Renal cortex interstitium (tissue), 15 donors: ENCODE measurements around the gene TNFRSF21. TPM values are rescaled to one million over a fixed set of nuclear protein-coding genes. Genes with fewer than 3 reads are reported as not detected.

Experiments
- DNase-seq, 11 donors: peaks; one replicate each; pipeline ENCODE4 v3.0.0-alpha.2; 2013; ENCODE audit warnings: low read depth in 9 of 11, low spot score in 4 of 11; ENCODE audit errors: extremely low read depth in 1 of 11
- long read RNA-seq, 16 experiments: transcript quantifications; one replicate each; lab custom pipeline, GENCODE V29; 2026
- polyA plus RNA-seq, 3 donors: library from polyadenylated mRNA; unstranded; fragments of 120-200 nt; gene quantifications; one replicate each; pipeline ENCODE4 v1.2.1, GENCODE V29; 2013; ENCODE audit not compliant: insufficient read length in 3 of 3

The TNFRSF21 gene, protein sequence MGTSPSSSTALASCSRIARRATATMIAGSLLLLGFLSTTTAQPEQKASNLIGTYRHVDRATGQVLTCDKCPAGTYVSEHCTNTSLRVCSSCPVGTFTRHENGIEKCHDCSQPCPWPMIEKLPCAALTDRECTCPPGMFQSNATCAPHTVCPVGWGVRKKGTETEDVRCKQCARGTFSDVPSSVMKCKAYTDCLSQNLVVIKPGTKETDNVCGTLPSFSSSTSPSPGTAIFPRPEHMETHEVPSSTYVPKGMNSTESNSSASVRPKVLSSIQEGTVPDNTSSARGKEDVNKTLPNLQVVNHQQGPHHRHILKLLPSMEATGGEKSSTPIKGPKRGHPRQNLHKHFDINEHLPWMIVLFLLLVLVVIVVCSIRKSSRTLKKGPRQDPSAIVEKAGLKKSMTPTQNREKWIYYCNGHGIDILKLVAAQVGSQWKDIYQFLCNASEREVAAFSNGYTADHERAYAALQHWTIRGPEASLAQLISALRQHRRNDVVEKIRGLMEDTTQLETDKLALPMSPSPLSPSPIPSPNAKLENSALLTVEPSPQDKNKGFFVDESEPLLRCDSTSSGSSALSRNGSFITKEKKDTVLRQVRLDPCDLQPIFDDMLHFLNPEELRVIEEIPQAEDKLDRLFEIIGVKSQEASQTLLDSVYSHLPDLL
- polyA plus RNA-seq = 10 to 100 TPM; 29.1 to 37.6 (median 34.8) TPM
- long read RNA-seq, donor 1, partial matches to known transcripts = 6 of 6 reads
- long read RNA-seq, donor 1, other reads (novel, unspliced or antisense) = 0 of 6 reads
- long read RNA-seq, donor 2, partial matches to known transcripts = 20 of 23 reads
- long read RNA-seq, donor 2, other reads (novel, unspliced or antisense) = 0 of 23 reads
- long read RNA-seq, donor 3, transcript TNFRSF21-201 (6 exons, 3,595 nt) = major isoform, 9 of 9 reads
- long read RNA-seq, donor 3, partial matches to known transcripts = 0 of 9 reads
- long read RNA-seq, donor 3, other reads (novel, unspliced or antisense) = 0 of 9 reads
- long read RNA-seq, donor 4, transcript TNFRSF21-201 (6 exons, 3,595 nt) = major isoform, 6 of 6 reads
- long read RNA-seq, donor 4, partial matches to known transcripts = 0 of 6 reads
- long read RNA-seq, donor 4, other reads (novel, unspliced or antisense) = 0 of 6 reads
- long read RNA-seq, donor 5 = 0 reads
- long read RNA-seq, donor 6, partial matches to known transcripts = 30 of 33 reads
- long read RNA-seq, donor 6, other reads (novel, unspliced or antisense) = 0 of 33 reads
- long read RNA-seq, donor 7, partial matches to known transcripts = 6 of 10 reads
- long read RNA-seq, donor 7, other reads (novel, unspliced or antisense) = 0 of 10 reads
- long read RNA-seq, donor 8 = 0 reads
- long read RNA-seq, donor 9, transcript TNFRSF21-201 (6 exons, 3,595 nt) = major isoform, 9 of 16 reads
- long read RNA-seq, donor 9, partial matches to known transcripts = 7 of 16 reads
- long read RNA-seq, donor 9, other reads (novel, unspliced or antisense) = 0 of 16 reads
- long read RNA-seq, donor 10, partial matches to known transcripts = 0 of 3 reads
- long read RNA-seq, donor 10, other reads (novel, unspliced or antisense) = 0 of 3 reads
- long read RNA-seq, donor 11, partial matches to known transcripts = 0 of 2 reads
- long read RNA-seq, donor 11, other reads (novel, unspliced or antisense) = 0 of 2 reads
- long read RNA-seq, donor 12, partial matches to known transcripts = 0 of 1 reads
- long read RNA-seq, donor 12, other reads (novel, unspliced or antisense) = 0 of 1 reads
- long read RNA-seq, donor 13 = 0 reads
- long read RNA-seq, donor 14, partial matches to known transcripts = 0 of 4 reads
- long read RNA-seq, donor 14, other reads (novel, unspliced or antisense) = 0 of 4 reads
- long read RNA-seq, donor 15, partial matches to known transcripts = 0 of 3 reads
- long read RNA-seq, donor 15, other reads (novel, unspliced or antisense) = 0 of 3 reads
- long read RNA-seq, donor 16, transcript TNFRSF21-201 (6 exons, 3,595 nt) = major isoform, 15 of 39 reads
- long read RNA-seq, donor 16, partial matches to known transcripts = 24 of 39 reads
- long read RNA-seq, donor 16, other reads (novel, unspliced or antisense) = 0 of 39 reads

DNA sequence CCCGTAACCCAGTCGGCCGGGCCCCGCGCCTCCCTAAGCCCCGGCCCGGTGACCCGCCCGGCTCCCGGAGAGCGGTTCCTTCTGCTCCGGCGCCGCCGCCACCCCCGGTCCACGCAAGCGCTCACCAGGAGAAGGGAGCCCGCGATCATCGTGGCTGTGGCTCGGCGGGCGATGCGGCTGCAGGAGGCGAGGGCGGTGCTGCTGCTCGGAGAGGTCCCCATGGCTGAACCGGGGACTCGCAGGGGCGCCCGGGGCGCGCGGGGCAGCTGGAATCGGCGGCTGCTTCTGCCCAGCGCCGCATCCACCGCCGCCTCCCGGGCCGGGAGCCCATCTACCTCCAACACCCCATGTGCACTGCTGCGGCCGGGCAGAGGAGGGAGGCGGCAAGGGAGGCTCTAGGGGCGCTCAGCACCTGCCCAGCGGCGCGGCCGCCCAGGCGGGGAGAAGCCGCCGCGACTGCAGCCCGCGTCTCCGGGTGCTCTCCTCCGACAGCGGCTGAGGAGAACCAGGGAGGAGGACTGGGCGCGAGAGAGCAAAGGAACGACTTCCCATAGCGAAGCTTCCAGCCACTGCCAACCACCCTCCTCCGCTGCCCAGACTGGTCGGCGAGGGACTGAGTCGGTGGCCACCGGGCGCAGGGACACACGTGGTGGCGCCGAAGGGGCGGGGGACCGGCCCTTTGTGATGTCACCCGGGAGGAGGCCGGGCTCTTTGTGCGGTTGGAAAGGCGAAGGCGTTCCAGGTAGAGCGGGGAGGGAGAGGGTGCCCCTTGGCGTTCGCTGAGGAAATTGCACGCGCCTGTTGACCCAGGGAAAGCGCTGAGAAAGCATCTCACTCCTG lies at the start of gene TNFRSF21:
Gene TNFRSF21, minus strand, starts transcription at position 615 of the 840 bp plus-strand sequence. Its CDS starts 394 bp downstream, at position 221.
- peak; percentile 76 to 93 (median 90) for DNase-seq

DNA sequence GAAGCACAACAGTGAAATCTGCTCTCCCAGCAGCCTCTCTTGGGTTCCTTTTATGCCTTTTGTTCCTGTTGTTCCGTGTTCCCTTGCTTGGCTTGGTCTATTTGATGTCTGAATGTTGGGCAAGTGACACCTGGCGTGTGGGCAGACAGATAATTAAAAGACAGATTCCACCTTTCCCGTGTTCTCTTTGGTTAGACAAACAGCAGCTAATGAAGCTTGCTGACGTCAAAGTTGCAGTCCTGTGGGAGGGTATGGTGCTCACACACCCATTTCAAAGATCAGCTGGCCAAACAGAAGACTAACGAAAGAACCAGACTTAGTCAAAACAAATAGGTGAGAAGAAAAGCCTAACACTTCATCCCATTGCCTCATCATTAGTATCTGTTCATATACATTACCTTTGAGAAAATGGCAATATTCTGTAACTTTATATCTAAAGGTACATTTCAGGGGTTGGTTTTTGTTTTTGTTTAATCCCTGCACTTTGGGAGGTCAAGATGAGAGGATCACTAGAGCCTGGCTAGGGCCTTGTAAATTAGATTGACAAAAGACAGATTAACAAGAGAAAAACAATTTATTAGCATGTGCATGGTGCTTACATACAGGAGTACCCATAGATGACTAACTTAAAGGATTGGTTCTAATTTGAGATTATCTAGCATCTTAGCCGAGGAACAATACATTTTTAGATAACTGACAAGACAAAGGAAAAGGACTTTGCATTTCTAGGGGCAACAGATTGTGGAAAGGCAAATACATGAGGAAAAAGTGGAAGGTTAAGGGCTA lies 48.9 kb upstream of the TNFRSF21 start:
- no peak for DNase-seq

DNA sequence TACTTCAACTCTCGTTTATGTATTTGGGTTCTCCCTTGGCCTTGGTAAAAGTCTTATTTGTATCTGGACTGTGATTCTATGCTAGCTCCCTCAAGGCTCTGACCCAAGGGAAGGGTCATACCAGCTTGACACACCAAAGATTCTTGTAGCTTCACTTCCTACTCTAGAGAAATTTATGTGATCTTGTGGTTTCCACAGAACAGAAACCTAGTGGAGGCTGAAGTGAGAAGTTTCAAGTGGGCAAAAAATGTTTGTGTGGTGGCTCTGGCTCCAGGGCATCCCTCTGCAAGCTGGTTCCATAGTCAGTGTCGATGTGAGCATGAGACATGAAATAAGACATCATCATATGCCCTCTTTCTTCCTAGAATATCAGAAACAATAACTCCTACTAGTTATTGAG lies 48.1 kb upstream of the TNFRSF21 start:
- no peak for DNase-seq

DNA sequence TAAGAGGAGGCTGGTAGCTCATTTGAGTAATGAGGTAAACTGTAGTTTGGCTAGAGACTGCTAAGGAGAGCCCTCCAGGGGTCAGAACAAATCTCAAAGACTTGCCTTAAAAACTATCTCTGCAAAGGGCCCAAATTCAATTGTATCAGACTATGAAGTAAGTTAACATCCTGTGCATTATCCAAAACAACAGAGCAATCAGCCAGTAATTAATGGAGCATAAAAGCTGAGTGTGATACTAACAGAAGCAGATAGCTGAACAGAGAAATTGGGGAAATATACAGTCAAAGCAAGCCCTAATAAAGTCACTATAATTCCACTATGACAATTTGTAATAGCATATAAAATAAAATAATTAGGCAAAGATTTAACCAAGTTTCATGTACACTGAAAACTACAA lies 45.8 kb upstream of the TNFRSF21 start:
- DNase-seq = no peak

DNA sequence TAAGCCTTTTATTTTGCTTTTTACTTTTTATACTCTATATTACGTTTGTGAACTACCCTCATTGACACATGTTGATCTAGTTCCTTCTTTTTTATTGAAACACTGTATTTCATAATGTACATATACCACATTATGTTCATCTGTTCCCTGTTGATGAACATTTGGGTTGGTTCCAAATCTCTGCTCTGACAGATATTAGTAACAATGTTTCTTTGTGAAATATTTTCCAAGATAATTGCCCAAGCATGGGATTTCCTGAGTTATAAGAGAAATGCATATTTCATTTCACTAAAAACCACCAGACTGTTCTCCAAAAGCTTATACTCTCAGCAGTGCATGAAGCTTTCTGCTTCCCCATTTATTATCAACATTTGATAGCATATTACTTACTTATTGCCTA lies 44.2 kb upstream of the TNFRSF21 start:
- DNase-seq = no peak

DNA sequence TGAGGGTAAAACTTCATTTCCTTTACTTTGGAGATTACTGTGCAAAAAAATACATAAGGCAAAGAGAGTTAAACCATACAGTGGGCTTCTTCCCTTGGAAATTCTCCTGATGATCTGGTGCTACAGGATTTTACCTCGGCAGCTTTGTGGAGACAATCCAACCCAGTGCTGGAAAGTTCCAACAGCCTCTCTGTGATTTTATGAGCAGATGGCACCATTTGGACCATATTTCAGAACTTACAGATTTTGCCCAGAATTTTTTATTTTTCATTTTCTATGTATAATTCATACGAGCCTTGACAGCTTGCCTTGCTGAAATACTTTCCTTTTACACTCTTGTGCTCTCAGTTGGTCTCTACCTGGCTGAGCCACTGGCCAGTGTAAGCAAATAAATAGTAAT lies 43.3 kb upstream of the TNFRSF21 start:
- DNase-seq = no peak

DNA sequence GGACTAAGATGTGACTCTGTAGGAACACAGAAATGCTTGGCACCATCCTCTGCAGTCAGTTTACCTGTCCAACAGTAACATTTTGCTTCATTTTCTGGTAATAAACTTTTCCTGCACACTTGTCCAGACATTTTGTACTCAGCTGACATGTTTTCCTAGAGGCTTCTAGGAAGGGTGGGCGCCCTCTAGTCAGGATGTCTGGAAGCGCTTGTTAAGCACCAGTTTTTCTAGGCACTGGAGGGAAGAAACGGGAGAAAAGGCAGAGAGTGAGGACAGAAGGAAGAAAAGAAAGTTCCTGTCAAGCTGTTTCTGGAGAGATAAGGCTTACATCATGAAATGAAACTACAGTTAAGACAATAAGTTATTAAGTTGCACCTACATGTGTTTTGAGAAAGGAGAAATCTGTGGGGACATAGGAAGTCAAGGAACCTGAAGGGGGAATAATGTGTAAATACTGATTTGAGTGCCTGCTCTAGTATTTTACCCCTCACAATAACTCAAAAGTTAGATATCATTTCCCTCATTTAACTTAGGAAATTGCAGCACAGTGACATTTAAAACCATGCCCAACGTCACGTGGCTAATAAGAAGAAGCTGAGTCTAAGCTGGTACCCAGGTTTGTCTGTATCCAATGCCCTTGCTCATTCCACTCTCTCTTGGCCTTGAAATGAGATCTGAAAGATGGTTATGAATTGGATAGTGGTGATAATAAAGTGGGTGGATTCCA lies 42.7 kb upstream of the TNFRSF21 start:
- no peak for DNase-seq

DNA sequence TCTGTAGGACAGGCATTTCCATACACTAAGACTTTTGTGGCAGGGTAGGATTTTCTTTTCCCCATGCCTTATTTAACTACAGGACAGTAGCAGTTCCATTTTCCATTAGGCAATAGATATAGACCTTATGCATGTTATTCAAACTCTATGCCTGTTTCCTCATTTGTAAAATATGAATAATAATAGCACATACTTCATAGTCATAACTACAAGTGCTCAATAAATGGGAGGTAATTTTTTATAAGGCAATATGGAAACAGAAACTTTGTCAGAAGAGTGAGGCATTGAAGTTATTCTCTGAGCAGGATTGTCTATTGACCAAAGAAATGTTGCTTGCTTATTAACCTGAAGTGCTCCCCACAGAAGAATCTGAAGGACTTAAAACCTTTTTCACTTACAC lies 41.9 kb upstream of the TNFRSF21 start:
- DNase-seq = no peak

DNA sequence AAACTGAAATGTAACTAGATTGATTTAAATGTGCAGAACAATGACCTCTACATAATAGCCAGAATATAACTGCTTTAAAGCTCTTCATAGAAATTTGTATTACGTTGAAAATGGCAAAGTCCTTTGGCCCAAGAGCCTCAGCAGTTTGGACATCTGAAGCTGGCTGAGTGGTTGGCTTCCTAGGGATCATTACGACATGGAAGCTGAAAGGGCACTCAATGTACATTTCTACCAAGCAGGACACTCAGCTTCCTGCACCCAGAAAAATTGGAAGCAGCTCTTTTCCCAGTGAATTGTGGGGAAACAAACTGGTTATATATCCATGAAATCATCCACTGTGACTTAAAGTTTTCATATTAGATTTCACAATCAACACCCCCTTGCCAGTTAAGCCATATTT lies 40.2 kb upstream of the TNFRSF21 start:
- no peak for DNase-seq

DNA sequence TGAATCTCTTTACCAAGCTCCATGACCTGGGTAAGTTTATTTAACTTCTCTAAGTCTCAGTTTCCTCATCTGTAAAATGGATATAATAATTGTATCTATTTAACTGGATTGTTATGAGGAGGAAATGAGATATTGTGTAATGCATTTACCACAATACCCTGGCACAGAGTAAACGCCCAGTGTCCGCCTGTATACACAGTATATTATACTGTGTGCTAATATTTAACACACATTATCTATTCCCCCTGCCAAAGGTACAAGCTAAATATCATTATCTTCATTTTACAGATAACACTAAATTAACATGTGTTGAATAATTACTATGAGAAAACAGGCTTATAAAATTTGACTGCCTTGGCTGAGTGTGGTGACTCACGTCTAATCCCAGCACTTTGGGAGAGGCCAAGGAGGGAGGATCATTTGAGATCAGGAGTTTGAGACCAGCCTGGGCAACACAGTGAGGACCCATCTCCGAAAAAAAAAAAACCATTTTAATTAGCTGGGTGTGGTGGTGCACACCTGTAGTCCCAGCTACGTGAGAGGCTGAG lies 38.7 kb upstream of the TNFRSF21 start:
- no peak for DNase-seq

DNA sequence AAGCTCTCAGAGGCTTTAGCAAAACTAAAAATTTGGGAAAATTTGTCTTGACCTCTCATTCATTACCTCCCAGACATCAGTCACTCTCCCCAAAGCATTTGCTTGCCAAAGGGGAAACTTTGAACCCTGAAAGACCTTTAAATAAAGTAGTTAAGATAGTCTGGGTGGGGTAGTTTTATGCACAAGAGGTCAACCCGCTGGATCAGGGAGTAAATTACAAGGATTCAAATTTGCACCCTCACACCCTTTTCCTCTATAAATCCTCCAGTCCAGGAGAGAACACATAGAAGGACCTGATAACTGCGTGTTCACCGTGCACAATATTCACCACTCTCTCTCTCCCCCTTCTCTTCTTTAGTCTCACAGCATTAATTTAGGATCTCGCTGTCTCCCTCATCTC lies 36.1 kb upstream of the TNFRSF21 start:
- no peak for DNase-seq

DNA sequence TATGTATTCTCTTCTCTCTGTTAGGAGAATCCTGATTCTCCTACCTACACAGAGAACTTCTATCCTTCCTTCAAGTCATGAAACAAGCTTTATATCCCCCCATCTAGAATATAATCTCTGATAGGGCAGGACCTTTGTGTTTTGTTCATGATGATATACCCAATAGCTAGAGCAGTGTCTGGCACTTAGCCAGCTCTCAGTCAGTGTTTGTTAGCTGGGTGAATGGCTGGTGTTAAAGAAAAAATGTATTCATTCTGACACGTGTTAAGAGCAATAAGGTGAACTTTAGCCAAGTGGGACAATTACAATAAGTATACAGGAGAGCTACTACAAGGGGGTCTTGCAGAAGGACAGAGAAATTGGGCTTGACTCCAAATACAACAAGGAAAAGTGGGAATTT lies 34.3 kb upstream of the TNFRSF21 start:
- no peak for DNase-seq

DNA sequence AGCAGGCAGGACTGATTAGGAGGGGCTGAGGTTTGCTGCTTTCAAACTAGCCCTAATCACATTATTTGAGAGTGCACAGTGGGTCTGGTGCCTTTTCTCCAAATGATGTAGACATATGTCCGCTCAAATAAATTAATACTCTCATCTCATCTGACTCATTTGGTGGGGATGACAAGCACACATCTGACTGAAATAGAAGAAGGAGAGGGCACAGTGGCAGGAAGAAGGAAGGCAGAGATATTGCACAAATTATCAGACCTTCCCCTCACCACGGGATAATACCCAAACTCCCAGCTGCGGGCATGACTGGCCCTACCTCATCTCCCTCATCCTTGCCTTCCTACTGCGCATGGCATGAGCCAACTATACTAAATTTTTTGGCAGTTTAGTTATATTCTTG lies 33.9 kb upstream of the TNFRSF21 start:
- DNase-seq = no peak

DNA sequence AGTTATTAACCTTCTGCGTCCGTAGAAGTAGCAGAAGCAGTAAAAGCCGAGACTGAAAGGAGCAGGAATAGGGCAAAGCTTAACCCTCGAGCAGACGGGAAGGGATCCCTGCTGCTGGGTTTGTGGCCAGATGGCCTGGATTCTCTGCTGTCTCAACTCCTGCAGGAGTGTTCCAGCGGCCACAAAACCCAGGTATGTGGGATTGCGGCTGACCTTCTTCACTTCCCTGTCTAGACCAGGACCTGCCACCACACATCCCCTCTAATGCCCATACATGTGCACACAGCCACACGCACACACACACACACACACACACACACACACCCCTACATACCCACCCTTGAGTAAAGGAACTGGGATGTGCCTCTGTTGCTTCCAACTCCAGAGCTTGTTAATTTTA lies 33.1 kb upstream of the TNFRSF21 start:
- DNase-seq = no peak

DNA sequence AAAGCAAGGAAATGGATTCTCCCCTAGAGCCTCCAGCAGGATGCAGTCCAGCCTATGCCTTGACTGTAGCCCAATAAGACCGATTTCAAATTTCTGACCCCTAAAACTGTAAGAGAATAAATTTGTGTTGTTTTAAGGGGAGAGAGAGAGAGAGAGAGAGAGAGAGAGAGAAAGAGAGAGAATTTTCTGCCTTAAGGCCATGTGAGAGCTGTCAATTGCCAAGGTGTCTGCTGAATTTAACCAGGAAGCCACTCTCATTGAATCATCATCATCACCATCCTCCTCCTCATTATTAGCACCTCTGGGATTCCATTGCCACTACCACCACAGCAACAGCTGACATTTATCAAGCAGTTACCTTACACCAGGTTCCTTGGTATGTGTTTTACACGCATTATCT lies 27.8 kb upstream of the TNFRSF21 start:
- no peak for DNase-seq
